NT2/D1 (cell line): ENCODE measurements around the gene CACNB1.

Experiments used
- DNase-seq: peaks from one replicate; pipeline ENCODE4 v3.0.0-alpha.2; 2011; ENCODE audit warnings: low read depth, low spot score
- H3K27me3 ChIP-seq: 2 replicates; pipeline ENCODE4 v1.6.0; 2011; ENCODE audit warnings: mild to moderate bottlenecking; ENCODE audit not compliant: insufficient read length, insufficient read depth
- H3K36me3 ChIP-seq: 2 replicates; pipeline ENCODE4 v1.6.1; 2011; ENCODE audit warnings: mild to moderate bottlenecking, low read length, mixed read lengths; ENCODE audit not compliant: insufficient read depth, insufficient read length
- H3K4me1 ChIP-seq: 2 replicates; pipeline ENCODE4 v1.5.1; 2011; ENCODE audit not compliant: insufficient read depth, insufficient read length
- H3K4me3 ChIP-seq: 2 replicates; pipeline ENCODE4 v1.5.1; 2011; ENCODE audit warnings: low read depth; ENCODE audit not compliant: insufficient read length
- H3K9ac ChIP-seq: 2 replicates; pipeline ENCODE4 v1.6.0; 2011; ENCODE audit warnings: low read depth; ENCODE audit not compliant: insufficient read length
- H3K9me3 ChIP-seq: 2 replicates; pipeline ENCODE4 v1.5.1; 2011; ENCODE audit warnings: mild to moderate bottlenecking, low read length; ENCODE audit not compliant: insufficient read depth
- SUZ12 ChIP-seq: IDR thresholded peaks from 2 replicates; pipeline ENCODE4 v1.6.1; 2011; ENCODE audit not compliant: insufficient read length, insufficient read depth; ENCODE audit errors: extremely low read depth
- YY1 ChIP-seq: IDR thresholded peaks from 2 replicates; pipeline ENCODE4 v1.6.1; 2011; ENCODE audit not compliant: insufficient read length, insufficient read depth
- ZNF274 ChIP-seq: IDR thresholded peaks from 2 replicates; pipeline ENCODE4 v1.6.1; 2011; ENCODE audit warnings: mild to moderate bottlenecking, low read depth, low read length

CACNB1 gene

DNA sequence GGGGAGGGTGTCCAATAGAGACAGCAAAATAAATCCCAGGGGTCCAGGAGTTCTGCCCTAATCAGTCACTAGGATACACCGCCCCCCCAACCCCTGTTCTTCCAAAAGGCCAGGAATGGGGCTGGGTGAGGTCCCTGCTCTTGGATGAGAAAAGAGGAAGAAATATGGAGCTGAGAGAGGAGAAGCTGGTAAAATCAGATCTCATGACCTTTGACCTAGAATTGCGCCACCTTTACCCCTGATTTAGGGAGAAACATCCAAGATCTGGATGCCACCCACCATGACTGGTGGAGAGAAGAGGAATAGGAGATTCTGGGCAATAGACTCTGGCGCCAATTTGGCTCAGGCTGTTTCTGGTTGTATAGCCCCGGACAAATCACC is 707 bp upstream of the CACNB1 start:
- peaks cover 32% of the 10 kb centered on the region for H3K4me1 ChIP-seq
- H3K9me3 ChIP-seq: no peaks in the 10 kb centered on the region
- TF ChIP-seq ZNF274 (no peak), SUZ12 (no peak)
- peaks cover 35% of the 10 kb centered on the region for H3K36me3 ChIP-seq
- H3K9ac ChIP-seq: peak overlapping the region; percentile 69
- no peaks in the 10 kb centered on the region for H3K27me3 ChIP-seq
- peak overlapping the region; percentile 25 for H3K4me3 ChIP-seq
- DNase-seq: no peak

DNA sequence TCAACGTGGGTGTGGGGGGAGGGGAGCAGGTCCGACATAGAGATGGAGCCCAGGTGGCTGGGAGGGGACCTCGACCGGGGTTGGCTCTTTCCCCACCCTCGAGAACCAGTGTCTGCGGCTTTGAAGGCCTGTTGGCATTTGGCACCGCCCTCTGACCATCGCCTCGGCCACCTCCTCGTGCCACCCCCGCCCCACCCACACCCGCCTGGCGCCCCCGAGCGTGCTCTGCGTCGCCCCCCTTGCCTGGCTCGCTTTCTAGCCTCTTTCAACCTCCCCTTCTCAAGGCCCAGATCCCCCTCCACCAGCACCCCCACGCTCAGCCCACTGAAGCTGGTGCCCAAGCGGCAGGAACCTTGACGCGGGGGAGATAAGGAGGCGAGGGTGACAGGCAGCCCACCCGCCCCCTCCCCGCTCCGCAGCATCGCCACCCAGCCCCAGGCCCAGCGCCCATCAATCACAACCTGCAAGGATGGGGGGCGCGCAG is 619 bp downstream of the CACNB1 start:
- Histone ChIP-seq H3K36me3 (peaks cover 37% of the 10 kb centered on the region), H3K9me3 (no peaks in the 10 kb centered on the region), H3K9ac (peak overlapping the region; percentile 84), H3K4me1 (peaks cover 31% of the 10 kb centered on the region), H3K4me3 (peak overlapping the region; percentile 71), H3K27me3 (no peaks in the 10 kb centered on the region)
- TF ChIP-seq ZNF274 (no peak), YY1 (no peak)
- no peak for DNase-seq

DNA sequence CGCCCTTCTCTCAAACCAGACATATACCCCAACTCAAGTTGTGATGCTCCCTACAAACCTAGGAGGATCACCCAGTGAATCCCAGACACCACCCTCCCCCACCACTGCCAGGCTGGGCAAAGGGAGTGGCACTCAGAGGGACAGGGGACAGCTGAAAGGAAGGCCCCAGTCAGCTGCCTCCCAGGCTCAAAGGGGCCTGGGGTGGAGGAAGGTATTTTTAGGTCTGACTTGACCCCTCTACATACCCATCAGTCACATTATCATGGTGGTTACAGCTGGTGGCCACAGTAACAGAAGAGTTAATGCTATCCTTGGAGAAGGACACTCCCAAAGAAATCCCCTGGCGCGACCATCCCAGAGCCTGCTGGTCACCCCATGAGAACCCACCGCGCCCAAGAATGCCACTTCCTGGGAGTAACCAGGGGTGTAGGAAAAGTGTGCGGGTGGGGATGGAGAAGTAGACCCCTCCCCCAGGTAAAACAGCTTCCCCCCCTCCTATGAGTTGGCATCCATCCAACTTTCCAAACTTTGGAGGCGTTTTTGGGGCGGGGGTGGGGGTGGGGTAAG is 1.1 kb downstream of the CACNB1 start:
- Histone ChIP-seq H3K9ac (peak overlapping the region; percentile 29), H3K9me3 (no peaks in the 10 kb centered on the region), H3K36me3 (peaks cover 37% of the 10 kb centered on the region), H3K27me3 (no peaks in the 10 kb centered on the region), H3K4me3 (peak overlapping the region; percentile 71), H3K4me1 (peaks cover 31% of the 10 kb centered on the region)
- TF ChIP-seq YY1: no peak
- TF ChIP-seq SUZ12: no peak
- TF ChIP-seq ZNF274: no peak
- no peak for DNase-seq

DNA sequence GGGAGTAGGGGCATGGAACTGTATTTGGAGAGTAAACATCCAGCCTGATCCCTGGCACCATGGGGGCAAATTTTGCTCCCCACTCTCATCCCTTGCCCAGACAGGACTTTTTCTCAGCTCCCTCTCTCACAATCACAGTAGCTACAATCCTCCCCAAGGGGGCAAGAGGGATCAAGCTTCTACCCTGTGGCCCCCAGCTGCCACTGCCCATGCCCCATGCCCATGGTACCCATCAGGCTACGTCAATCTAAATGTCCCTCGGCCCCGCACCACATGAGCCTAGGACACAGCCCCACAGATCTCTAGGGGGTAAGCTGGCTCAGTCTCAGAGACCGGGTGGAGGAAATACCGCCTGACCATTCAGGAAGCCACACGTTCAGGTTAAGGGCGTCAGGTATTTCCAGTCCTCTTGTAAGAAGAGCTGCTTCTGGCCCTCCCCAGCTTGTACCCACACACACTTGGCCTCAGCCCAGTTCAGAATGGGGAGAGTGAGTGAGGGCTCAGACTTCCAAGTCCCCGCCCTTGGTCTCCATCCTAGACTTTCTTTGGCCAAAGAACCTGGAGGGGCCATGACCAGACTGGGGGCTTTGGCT is 1.8 kb downstream of the CACNB1 start:
- H3K27me3 ChIP-seq: no peaks in the 10 kb centered on the region
- H3K9me3 ChIP-seq: no peaks in the 10 kb centered on the region
- peak overlapping the region; percentile 82 for H3K9ac ChIP-seq
- peak overlapping the region; percentile 45 for H3K4me3 ChIP-seq
- H3K4me1 ChIP-seq: peaks cover 31% of the 10 kb centered on the region
- H3K36me3 ChIP-seq: peaks cover 35% of the 10 kb centered on the region
- DNase-seq: no peak
- no peak for TF ChIP-seq ZNF274
- TF ChIP-seq SUZ12: no peak
- TF ChIP-seq YY1: no peak

DNA sequence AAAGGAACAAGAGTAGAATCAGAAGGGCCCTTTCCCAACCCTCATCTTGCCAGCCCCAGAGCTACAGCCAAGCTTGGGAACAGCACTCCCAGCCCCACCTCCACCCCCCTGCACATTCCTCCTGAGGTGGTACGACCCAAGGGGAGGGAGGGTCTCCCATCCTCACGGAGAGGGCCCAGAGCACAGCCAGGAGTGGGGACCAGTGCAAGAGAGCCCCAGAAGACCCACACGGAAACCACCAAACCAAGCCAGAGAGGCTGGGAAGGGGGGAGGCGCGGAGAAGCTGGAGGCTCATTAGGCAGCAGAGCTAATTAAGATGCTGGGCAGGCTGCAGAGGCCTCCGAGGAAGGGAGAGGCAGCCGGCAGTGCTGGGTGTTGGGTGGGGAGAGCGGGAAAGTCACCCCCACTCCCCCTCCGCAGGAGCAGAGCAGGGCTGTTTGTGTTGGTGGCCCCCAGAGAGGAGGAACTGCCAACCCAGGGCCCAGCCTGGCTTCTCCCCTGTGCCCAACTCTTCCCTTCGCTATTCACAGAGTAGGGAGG is 2.4 kb downstream of the CACNB1 start:
- peaks cover 35% of the 10 kb centered on the region for H3K36me3 ChIP-seq
- no peak for TF ChIP-seq SUZ12
- no peak for TF ChIP-seq ZNF274
- no peak for TF ChIP-seq YY1
- no peaks in the 10 kb centered on the region for H3K9me3 ChIP-seq
- peak overlapping the region; percentile 82 for H3K9ac ChIP-seq
- H3K4me3 ChIP-seq: peak overlapping the region; percentile 45
- peaks cover 31% of the 10 kb centered on the region for H3K4me1 ChIP-seq
- no peaks in the 10 kb centered on the region for H3K27me3 ChIP-seq
- no peak for DNase-seq

DNA sequence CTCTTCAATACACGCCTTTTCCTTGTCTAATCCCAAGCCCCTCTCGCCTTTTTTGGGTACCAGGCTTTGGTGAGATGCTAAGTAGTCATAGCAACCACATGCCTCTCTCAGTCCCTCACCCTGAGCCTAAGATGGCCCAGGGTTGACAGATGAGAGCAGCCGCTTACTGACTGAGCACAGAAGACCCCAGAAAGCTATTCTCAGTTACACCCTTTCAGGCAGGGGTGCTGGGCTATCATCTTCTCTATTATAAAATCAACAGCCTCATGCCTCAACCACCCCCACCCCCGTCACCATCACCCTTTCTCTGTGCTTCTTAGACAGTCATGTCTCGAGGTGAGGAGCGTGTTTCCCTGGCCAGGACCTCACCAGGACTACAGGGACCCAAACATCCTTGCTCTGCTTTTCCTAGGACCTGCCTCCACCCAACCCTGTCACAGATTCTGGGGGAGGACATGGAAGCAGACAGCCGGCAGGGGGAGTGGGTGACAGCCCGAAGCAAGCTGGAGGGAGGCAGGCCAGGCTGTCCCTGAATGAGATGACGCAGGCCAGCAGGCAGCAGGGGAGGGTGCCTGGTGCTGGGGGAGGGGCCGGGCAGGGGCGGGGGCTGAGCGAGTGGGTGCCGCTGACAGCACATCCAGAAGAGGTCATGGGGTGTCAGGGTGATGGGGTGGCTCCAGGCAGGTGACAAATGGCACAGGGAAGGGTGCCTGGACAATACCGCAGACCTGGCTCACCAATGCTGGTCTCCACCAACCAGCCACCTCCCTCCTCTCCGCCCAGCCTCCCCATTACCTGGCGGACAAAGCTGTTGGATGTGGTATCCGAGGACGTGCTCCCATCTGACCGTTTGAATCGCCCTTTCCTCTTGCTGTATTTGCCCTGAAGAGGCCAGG is 3.1 kb downstream of the CACNB1 start:
- TF ChIP-seq ZNF274 (no peak), YY1 (no peak)
- H3K4me3 ChIP-seq: peak overlapping the region; percentile 45
- peaks cover 35% of the 10 kb centered on the region for H3K36me3 ChIP-seq
- no peaks in the 10 kb centered on the region for H3K9me3 ChIP-seq
- H3K9ac ChIP-seq: peak overlapping the region; percentile 82
- DNase-seq: no peak
- peaks cover 31% of the 10 kb centered on the region for H3K4me1 ChIP-seq
- no peaks in the 10 kb centered on the region for H3K27me3 ChIP-seq

- Histone ChIP-seq H3K27me3 (no peaks in the 10 kb centered on the region), H3K9ac (peak overlapping the region; percentile 52), H3K4me1 (peaks cover 30% of the 10 kb centered on the region), H3K4me3 (no peak overlapping the region), H3K36me3 (peaks cover 38% of the 10 kb centered on the region), H3K9me3 (no peaks in the 10 kb centered on the region)
- no peak for DNase-seq
- TF ChIP-seq ZNF274: no peak
- TF ChIP-seq YY1: no peak
- TF ChIP-seq SUZ12: no peak
Measured at GRCh38 chr17:39193346-39193745, 4.1 kb downstream of the CACNB1 start.
